CD4-positive, CD25-positive, alpha-beta regulatory T cell (primary cell): ENCODE data around the gene HES3. TPM values are rescaled to one million over a fixed set of nuclear protein-coding genes. Genes with fewer than 3 reads are reported as not detected.
A peak's percentile ranks its signal among the peaks of the same experiment; 100 is the strongest.

Experiments used
- ATAC-seq, 2 donors: fragments of 150-1000 bp; cut with Tn5 transposase; one replicate each; pipeline ENCODE4 v1.10.0; 2021; ENCODE audit warnings: low read depth in 2 of 2, moderate number of reproducible peaks in 2 of 2, moderate library complexity in 1 of 2
- DNase-seq, 3 donors: peaks; one replicate each; pipeline versions ENCODE4 v3.0.0 to v3.0.0-alpha.2; 2012 to 2022; ENCODE audit warnings: mixed read lengths in 1 of 3
- H3K27ac ChIP-seq: one replicate; pipeline ENCODE4 v1.7.0; 2013; ENCODE audit warnings: mild to moderate bottlenecking, low read length; ENCODE audit not compliant: insufficient read depth, poor library complexity, severe bottlenecking
- H3K27me3 ChIP-seq: one replicate; pipeline ENCODE4 v1.7.0; 2013; ENCODE audit warnings: low read length; ENCODE audit not compliant: control insufficient read depth, insufficient read depth
- H3K36me3 ChIP-seq: one replicate; pipeline ENCODE4 v1.7.0; 2013; ENCODE audit warnings: mild to moderate bottlenecking, low read length, moderate library complexity; ENCODE audit not compliant: control insufficient read depth, insufficient read depth
- H3K4me1 ChIP-seq: 2 replicates; pipeline ENCODE4 v1.7.0; 2013; ENCODE audit warnings: mild to moderate bottlenecking, low read length; ENCODE audit not compliant: insufficient read depth, control insufficient read depth, poor library complexity, severe bottlenecking
- H3K4me3 ChIP-seq: one replicate; pipeline ENCODE4 v1.7.0; 2013; ENCODE audit warnings: low read depth, mild to moderate bottlenecking, low read length, moderate library complexity
- H3K9me3 ChIP-seq, 2 experiments: 1 replicate in 1 of 2; 2 replicates in 1 of 2; pipeline ENCODE4 v1.7.0; 2013; ENCODE audit warnings: low read length in 2 of 2, mild to moderate bottlenecking in 1 of 2, moderate library complexity in 1 of 2; ENCODE audit not compliant: control insufficient read depth in 2 of 2
- H3K27ac Mint-ChIP-seq, 3 donors: one replicate each; pipeline ENCODE4 v1.8.0; 2020 to 2022; ENCODE audit warnings: mild to moderate bottlenecking in 3 of 3, mixed read lengths in 3 of 3, moderate library complexity in 2 of 3
- H3K27me3 Mint-ChIP-seq: one replicate; pipeline ENCODE4 v1.8.0; 2022; ENCODE audit warnings: mild to moderate bottlenecking, mixed read lengths
- H3K36me3 Mint-ChIP-seq: one replicate; pipeline ENCODE4 v1.8.0; 2020; ENCODE audit warnings: mixed read lengths
- H3K4me1 Mint-ChIP-seq, 4 donors: one replicate each; pipeline ENCODE4 v1.8.0; 2020 to 2022; ENCODE audit warnings: mixed read lengths in 4 of 4, mild to moderate bottlenecking in 1 of 4
- H3K4me3 Mint-ChIP-seq, 4 donors: one replicate each; pipeline ENCODE4 v1.8.0; 2020 to 2022; ENCODE audit warnings: mild to moderate bottlenecking in 4 of 4, mixed read lengths in 4 of 4, moderate library complexity in 3 of 4
- H3K9me3 Mint-ChIP-seq, 7 donors: one replicate each; pipeline ENCODE4 v1.8.0; 2020 to 2022; ENCODE audit warnings: mixed read lengths in 7 of 7, mild to moderate bottlenecking in 3 of 7, moderate library complexity in 2 of 7
- polyA plus RNA-seq, 4 donors: library from polyadenylated mRNA; unstranded; fragments of 300-500 nt; fragmentation: Illumina TruSeq; gene quantifications; one replicate each; pipeline ENCODE4 v1.2.3, GENCODE V29; 2021
- total RNA-seq: library from RNA; stranded (reverse); gene quantifications from one replicate; pipeline ENCODE4 v1.2.3, GENCODE V29; 2022

Gene HES3
- total and polyA plus RNA-seq, 5 donors from 2014 or later: not detected

DNA sequence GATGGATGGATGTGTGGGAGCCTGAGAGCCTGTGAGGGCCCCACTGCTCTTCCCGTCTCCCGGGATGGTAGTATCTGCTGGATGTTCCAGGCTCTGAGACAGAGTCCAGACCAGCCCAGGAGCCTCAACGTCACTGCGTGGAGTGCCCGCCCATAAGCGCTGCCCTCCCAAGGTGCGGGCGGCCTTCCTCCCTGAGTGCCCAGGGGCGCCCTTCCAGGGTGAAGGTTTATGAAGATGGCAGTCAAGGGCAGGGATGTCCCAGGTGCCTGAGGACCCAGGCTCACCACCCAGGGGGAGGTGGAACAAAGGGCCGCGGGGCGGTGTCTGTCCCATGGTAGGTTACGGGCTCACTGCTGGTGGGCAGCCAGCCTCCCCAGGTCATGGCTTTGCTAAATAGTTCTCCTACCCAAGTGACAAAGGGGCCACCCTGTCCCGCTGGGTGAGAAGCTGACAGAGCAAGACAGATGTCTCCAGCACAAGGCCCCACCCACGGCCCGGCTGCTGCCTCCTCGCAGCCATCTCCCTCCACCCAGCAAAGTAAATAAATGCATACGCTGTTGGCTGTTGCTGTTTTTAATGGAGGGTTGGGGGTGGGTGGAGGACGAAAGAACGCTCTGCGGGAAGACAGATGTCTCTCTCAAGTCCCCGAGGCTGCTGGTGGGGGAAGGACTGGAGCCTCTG is 25.9 kb downstream of the HES3 start:
- DNase-seq (no peak), ATAC-seq (no peak)
- Histone ChIP-seq H3K27ac (no peak overlapping the region), H3K4me3 (no peak overlapping the region), H3K27me3 (no peaks in the 10 kb centered on the region), H3K9me3 (no peaks in the 10 kb centered on the region), H3K4me1 (no peaks in the 10 kb centered on the region), H3K36me3 (no peaks in the 10 kb centered on the region)
- Mint-ChIP-seq H3K36me3 (peaks cover 5% of the 10 kb centered on the region), H3K27me3 (no peaks in the 10 kb centered on the region), H3K4me1 (no peaks in the 10 kb centered on the region), H3K9me3 (no peaks in the 10 kb centered on the region), H3K4me3 (no peak overlapping the region), H3K27ac (no peak overlapping the region)

DNA sequence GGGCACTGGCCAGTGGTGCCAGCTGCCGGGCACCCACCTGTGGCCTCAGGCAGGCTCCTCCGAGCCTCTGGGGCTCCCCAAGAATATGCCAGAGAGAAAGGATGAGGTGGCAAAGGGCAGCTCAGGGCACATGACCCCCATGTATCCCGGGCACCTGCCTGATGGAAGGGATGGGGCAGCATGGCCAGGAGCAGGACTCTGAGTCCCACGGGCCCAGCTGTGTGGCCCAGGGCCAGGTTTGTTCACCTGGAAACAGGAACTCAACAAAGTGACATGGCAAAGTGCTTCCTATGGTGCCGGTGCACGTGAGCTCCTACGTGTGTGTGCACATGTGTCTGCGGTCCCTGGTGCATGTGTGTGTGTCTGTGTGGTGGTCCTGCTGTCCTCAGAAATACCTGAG is 26.4 kb downstream of the HES3 start:
- Histone ChIP-seq H3K36me3 (no peaks in the 10 kb centered on the region), H3K9me3 (no peaks in the 10 kb centered on the region), H3K4me1 (no peaks in the 10 kb centered on the region), H3K27ac (no peak overlapping the region), H3K27me3 (no peaks in the 10 kb centered on the region), H3K4me3 (no peak overlapping the region)
- H3K9me3 Mint-ChIP-seq: no peaks in the 10 kb centered on the region
- H3K4me1 Mint-ChIP-seq: no peaks in the 10 kb centered on the region
- DNase-seq (no peak), ATAC-seq (no peak)
- peaks cover 5% of the 10 kb centered on the region for H3K36me3 Mint-ChIP-seq
- H3K27ac Mint-ChIP-seq: no peak overlapping the region
- H3K4me3 Mint-ChIP-seq: no peak overlapping the region
- H3K27me3 Mint-ChIP-seq: no peaks in the 10 kb centered on the region

DNA sequence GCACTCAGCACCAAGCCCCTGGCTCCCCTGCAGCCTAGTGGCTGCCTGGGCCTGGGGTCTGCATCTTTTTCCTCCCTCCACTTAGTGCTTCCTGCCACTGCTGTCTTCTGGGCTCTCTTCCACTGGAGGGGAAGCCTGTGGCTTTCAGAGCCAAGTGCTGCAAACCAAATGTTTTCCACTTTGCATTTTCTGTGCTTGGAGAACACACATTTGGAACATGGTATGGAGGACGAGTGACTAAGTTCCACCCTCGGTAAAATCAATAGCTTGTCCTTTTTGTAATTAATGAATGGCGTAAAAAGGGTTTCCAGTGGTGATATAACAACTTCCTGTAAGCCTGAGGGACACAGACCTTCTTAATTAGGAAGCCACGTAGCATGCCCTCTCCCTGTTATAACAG is 27.0 kb downstream of the HES3 start:
- H3K36me3 Mint-ChIP-seq: peaks cover 2% of the 10 kb centered on the region
- no peaks in the 10 kb centered on the region for H3K9me3 Mint-ChIP-seq
- Histone ChIP-seq H3K9me3 (no peaks in the 10 kb centered on the region), H3K36me3 (no peaks in the 10 kb centered on the region), H3K4me1 (no peaks in the 10 kb centered on the region), H3K4me3 (no peak overlapping the region), H3K27me3 (no peaks in the 10 kb centered on the region), H3K27ac (no peak overlapping the region)
- H3K4me1 Mint-ChIP-seq: no peaks in the 10 kb centered on the region
- H3K4me3 Mint-ChIP-seq: no peak overlapping the region
- ATAC-seq (no peak), DNase-seq (no peak)
- H3K27ac Mint-ChIP-seq: no peak overlapping the region
- H3K27me3 Mint-ChIP-seq: no peaks in the 10 kb centered on the region

DNA sequence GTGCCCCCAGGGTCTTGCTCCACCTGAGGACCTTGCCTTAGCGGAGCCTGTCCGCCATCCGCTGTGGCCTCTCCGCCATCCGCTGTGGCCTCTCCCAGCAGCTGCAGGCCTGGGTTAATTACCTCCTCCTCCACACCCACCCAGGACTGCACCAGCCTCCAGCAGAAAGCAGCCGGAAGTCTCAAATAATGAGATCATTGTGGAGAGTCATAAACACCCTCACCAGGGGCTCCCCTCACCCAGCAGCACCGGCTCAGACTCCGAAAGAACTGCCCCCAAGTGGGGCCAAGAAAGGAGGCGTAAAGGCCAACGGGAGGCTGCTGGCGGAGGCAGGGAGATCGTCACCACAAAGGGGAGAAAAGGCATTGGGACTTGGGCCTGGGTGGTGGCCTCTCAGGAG is 27.6 kb downstream of the HES3 start:
- no peaks in the 10 kb centered on the region for H3K4me1 ChIP-seq
- ATAC-seq (no peak), DNase-seq (no peak)
- no peak overlapping the region for H3K4me3 ChIP-seq
- Mint-ChIP-seq H3K4me3 (no peak overlapping the region), H3K27me3 (no peaks in the 10 kb centered on the region), H3K36me3 (no peaks in the 10 kb centered on the region), H3K27ac (no peak overlapping the region), H3K4me1 (no peaks in the 10 kb centered on the region), H3K9me3 (no peaks in the 10 kb centered on the region)
- H3K27ac ChIP-seq: no peak overlapping the region
- H3K36me3 ChIP-seq: no peaks in the 10 kb centered on the region
- no peaks in the 10 kb centered on the region for H3K9me3 ChIP-seq
- H3K27me3 ChIP-seq: no peaks in the 10 kb centered on the region

DNA sequence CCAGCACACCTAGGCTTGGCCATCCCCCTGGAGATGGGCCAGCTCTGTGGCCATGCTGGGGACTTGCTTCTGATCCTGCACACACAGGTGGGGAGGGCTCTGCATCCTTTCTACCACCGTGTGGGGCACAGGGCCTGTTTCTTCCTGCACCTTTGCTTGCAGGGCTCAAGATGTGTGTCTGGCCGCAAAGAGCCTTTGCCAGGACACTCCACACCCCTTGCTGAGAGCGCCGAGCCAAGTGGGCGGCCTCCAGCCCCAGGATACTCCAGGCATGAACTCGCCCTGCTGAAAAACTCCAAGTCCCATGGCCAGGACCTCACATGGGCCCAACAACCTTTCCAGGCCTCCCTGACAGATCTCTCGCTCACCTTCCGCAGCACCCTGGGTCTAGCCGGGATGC is 28.5 kb downstream of the HES3 start:
- Histone ChIP-seq H3K27me3 (no peaks in the 10 kb centered on the region), H3K4me3 (no peak overlapping the region), H3K4me1 (no peaks in the 10 kb centered on the region), H3K27ac (no peak overlapping the region), H3K9me3 (no peaks in the 10 kb centered on the region), H3K36me3 (no peaks in the 10 kb centered on the region)
- no peaks in the 10 kb centered on the region for H3K9me3 Mint-ChIP-seq
- no peak overlapping the region for H3K4me3 Mint-ChIP-seq
- H3K27ac Mint-ChIP-seq: no peak overlapping the region
- DNase-seq: no peak
- no peaks in the 10 kb centered on the region for H3K4me1 Mint-ChIP-seq
- no peak for ATAC-seq
- H3K36me3 Mint-ChIP-seq: peaks cover 3% of the 10 kb centered on the region
- H3K27me3 Mint-ChIP-seq: no peaks in the 10 kb centered on the region

DNA sequence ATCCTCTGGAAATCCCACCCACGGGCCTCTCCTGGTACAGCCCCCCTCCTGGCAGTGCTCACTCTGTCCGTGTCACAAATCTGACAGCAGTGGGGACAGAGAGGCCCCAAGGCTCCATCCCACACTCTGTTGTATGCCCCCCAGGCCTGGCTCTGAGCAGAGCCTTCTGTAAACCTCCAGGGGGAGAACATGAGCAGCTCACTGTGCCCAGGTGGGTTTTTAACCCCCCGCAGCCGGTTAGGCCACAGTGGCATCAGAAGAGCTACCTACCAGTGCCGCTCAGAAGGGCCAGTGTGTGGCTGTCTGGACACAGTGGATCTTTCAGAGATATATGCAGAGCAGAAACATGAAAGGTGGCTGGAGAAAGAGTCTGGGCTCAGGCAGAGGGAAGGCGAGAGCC is 28.9 kb downstream of the HES3 start:
- Histone ChIP-seq H3K27ac (no peak overlapping the region), H3K4me1 (no peaks in the 10 kb centered on the region), H3K36me3 (no peaks in the 10 kb centered on the region), H3K27me3 (no peaks in the 10 kb centered on the region), H3K4me3 (no peak overlapping the region), H3K9me3 (no peaks in the 10 kb centered on the region)
- H3K4me1 Mint-ChIP-seq: no peaks in the 10 kb centered on the region
- H3K27ac Mint-ChIP-seq: peak overlapping the region in 1 of 3 donors; percentile 76
- ATAC-seq (no peak), DNase-seq (no peak)
- no peaks in the 10 kb centered on the region for H3K27me3 Mint-ChIP-seq
- peaks cover 3% of the 10 kb centered on the region for H3K36me3 Mint-ChIP-seq
- H3K9me3 Mint-ChIP-seq: no peaks in the 10 kb centered on the region
- no peak overlapping the region for H3K4me3 Mint-ChIP-seq

DNA sequence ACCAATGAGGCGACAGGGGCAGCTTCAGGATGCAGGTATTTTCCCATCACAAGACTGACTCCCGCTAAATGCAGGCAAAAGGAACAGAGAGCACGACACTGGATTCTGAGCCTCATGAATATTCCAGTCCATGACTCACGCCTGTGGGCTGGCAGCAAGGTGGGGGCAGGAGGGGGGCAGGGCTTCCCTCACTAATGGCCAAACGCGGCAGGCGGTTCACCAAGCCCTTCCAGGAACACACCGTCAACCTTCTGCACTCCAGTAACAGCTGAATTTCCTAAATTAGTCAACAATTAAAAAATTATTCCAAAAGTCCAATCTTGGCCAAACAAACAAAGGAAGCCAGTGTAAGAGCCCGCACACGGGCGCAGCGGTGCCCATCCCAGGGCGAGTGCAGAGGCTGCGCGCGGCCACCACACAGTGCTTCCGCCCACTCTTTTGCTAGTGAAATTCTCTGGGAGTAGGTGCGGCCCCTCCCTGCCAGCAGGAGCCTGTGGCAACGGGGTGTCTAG is 29.5 kb downstream of the HES3 start:
- H3K9me3 Mint-ChIP-seq: no peaks in the 10 kb centered on the region
- Histone ChIP-seq H3K27me3 (no peaks in the 10 kb centered on the region), H3K4me1 (no peaks in the 10 kb centered on the region), H3K27ac (no peak overlapping the region), H3K4me3 (no peak overlapping the region), H3K36me3 (no peaks in the 10 kb centered on the region), H3K9me3 (no peaks in the 10 kb centered on the region)
- no peaks in the 10 kb centered on the region for H3K4me1 Mint-ChIP-seq
- H3K27me3 Mint-ChIP-seq: no peaks in the 10 kb centered on the region
- peaks cover 7% of the 10 kb centered on the region for H3K36me3 Mint-ChIP-seq
- no peak overlapping the region for H3K4me3 Mint-ChIP-seq
- no peak for ATAC-seq
- no peak overlapping the region for H3K27ac Mint-ChIP-seq
- DNase-seq: no peak

DNA sequence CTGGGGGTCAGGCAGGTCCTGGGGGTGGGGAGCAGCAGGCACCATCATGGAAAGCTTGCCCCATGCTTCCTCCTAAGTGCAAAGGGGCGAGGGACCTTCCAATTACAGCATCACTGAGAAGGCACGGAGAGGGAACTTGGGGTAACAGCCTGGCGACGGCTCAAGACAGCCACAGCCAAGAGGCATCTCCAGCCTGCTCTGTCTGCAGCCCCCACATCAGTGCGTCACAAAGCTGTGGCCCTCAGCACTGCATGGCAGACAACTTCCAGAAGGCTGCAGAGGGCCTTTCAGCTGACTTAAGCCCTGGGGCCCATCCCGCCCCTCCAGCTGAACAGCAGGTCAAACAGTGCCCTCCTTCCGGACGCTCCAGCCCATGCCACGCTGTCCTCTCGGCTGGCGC is 30.1 kb downstream of the HES3 start:
- Mint-ChIP-seq H3K27me3 (no peaks in the 10 kb centered on the region), H3K27ac (no peak overlapping the region), H3K36me3 (peaks cover 9% of the 10 kb centered on the region), H3K9me3 (no peaks in the 10 kb centered on the region), H3K4me3 (no peak overlapping the region), H3K4me1 (no peaks in the 10 kb centered on the region)
- Histone ChIP-seq H3K27ac (no peak overlapping the region), H3K4me3 (no peak overlapping the region), H3K27me3 (no peaks in the 10 kb centered on the region), H3K36me3 (no peaks in the 10 kb centered on the region), H3K4me1 (no peaks in the 10 kb centered on the region), H3K9me3 (no peaks in the 10 kb centered on the region)
- ATAC-seq (no peak), DNase-seq (no peak)
